Epidermal melanocyte (primary cell): ENCODE results near the gene ZNF808.
"Not testable (repeated sequence)": the region's sequence is repeated elsewhere in the genome, so short reads cannot be mapped to it uniquely, and the experiment has no call there.

Experiments used
- DNase-seq: peaks from one replicate; pipeline ENCODE4 v3.0.0; 2011; ENCODE audit warnings: low spot score; ENCODE audit not compliant: insufficient read length

Gene ZNF808

DNA sequence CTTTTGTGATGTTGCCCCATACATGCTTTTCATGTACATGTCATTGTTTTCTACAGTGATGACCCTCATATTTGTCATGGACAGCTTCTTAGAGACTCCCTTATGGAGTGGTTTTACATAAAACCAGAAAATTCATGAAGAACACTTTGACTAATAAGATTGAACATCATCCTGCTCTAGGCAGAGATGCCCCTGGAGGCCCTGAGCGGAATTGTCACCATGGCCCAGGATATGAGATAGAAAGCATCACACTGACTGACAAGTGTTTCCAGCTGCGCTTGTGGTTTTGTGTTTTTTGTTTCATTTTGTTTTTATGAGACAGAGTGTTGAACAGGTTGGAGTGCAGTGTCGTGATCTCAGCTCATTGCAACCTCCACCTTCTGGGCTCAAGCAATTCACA is 64.8 kb downstream of the ZNF808 start:
- DNase-seq: no peak

GRCh38 chr19:52593441-52593840 is 66.0 kb downstream of the ZNF808 start:
- DNase-seq: not testable (repeated sequence)

GRCh38 chr19:52599241-52599640 is 71.8 kb downstream of the ZNF808 start:
- DNase-seq: no peak

GRCh38 chr19:52600639-52601024 is 73.2 kb downstream of the ZNF808 start:
- no peak for DNase-seq

DNA sequence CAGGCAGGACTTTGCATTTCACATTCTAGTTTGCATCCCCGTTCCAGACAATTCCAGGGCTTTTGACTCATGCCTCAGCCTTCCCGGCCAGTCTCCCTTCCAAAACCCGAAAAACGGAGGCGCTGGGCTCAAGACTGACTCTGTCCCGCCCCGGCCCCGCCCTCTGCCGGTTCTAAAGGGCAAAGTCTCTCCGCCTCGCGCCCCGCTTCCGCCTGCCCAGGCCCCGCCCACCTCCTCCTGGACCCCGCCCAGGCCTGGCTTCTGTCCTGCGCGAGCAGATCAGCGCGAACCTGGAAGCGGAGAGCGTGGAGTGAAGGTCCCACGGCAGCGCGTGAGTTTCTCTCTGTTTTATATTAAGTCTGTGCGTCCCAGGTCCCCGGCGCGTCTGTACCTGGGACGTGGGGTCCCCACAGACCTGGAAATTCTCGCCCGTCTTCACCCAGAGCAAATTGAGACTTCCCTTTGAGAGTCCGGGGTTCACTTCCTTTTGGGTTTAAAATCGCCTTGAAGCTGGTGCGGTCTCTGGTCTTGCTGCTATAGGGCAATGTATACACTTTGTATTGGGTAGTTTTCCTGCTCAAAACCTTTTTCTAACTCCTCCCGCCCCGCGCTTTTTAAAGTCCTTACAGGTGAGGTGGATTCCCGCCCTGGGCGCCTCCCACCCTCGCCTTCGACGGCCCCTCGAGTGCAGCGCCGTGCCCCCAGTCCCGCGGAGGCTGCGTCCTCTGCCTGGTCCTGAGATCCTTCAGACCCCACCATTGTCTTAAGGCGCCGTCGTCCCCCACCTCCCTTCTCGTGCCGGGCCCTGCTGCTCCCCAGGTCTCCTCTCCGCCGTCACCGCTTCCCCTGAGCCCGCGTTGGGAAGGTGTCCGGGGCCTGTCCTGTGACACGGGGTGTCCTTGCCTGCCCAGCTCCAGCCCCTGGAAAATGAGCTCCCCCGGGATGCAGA is 73.8 kb downstream of the ZNF808 start:
- DNase-seq: peak; percentile 88

GRCh38 chr19:52601974-52602366 is 74.5 kb downstream of the ZNF808 start:
- DNase-seq: not testable (repeated sequence)

DNA sequence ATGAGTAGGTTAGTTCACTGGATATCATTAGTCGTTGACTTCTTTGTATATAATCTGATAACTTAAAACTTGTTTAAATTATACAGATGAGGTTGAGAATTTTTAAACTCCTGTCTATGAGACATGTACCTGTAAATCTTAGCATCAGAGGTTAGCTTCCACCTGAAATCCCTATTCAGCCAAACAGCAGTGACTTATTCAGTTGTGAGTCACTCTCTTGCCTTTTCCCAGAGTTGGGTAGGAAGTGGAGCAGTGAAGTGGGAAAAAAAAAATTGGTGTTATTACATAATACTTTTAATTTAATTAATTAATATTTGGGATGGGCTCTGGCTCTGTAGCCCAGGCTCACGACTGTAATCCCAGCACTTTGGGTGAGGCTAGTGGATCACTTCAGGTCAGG is 75.5 kb downstream of the ZNF808 start:
- DNase-seq: no peak

GRCh38 chr19:52603558-52604207 is 76.2 kb downstream of the ZNF808 start:
- DNase-seq: no peak
